Progenitor cell of endocrine pancreas (in vitro differentiated cells): Measurements from ENCODE around the gene RAP1GAP2. TPM values are rescaled to one million over a fixed set of nuclear protein-coding genes. Genes with fewer than 3 reads are reported as not detected.

Experiments
- DNase-seq: peaks from one replicate; pipeline ENCODE4 v3.0.0; 2021; ENCODE audit warnings: low spot score; ENCODE audit not compliant: unreplicated experiment
- H3K27ac Mint-ChIP-seq: 2 replicates; pipeline ENCODE4 v1.8.0; 2021; ENCODE audit warnings: mild to moderate bottlenecking, moderate library complexity, mixed read lengths
- H3K27me3 Mint-ChIP-seq: 2 replicates; pipeline ENCODE4 v1.8.0; 2021; ENCODE audit warnings: mixed read lengths
- H3K36me3 Mint-ChIP-seq: 2 replicates; pipeline ENCODE4 v1.8.0; 2022; ENCODE audit warnings: mixed read lengths; ENCODE audit not compliant: insufficient read depth
- H3K4me1 Mint-ChIP-seq: 2 replicates; pipeline ENCODE4 v1.8.0; 2021; ENCODE audit warnings: low read depth, mixed read lengths
- H3K4me3 Mint-ChIP-seq: 2 replicates; pipeline ENCODE4 v1.8.0; 2021; ENCODE audit warnings: low read depth, mild to moderate bottlenecking, moderate library complexity, mixed read lengths
- H3K9me3 Mint-ChIP-seq: 2 replicates; pipeline ENCODE4 v1.8.0; 2021; ENCODE audit warnings: low read depth, mixed read lengths
- CTCF ChIP-seq: fragments of 200-600 bp; sonication (generic); IDR thresholded peaks from one replicate; pipeline ENCODE4 v1.5.0; 2021; ENCODE audit warnings: antibody characterized with exemption, mild to moderate bottlenecking; ENCODE audit not compliant: unreplicated experiment
- total RNA-seq: library from RNA; stranded (reverse); gene quantifications from 2 replicates; pipeline ENCODE4 v1.2.1, GENCODE V29; 2021

The RAP1GAP2 gene
- total RNA-seq, 1 donor from 2014 or later: 116 TPM

- DNase-seq: no peak
- Mint-ChIP-seq H3K36me3 (no peaks in the 10 kb centered on the region), H3K9me3 (no peaks in the 10 kb centered on the region), H3K4me1 (no peaks in the 10 kb centered on the region), H3K4me3 (no peak overlapping the region), H3K27ac (no peak overlapping the region), H3K27me3 (peaks cover 12% of the 10 kb centered on the region)
- TF ChIP-seq CTCF: no peak
Observed at GRCh38 chr17:2797637-2798036, 1.4 kb downstream of the RAP1GAP2 start.

GRCh38 chr17:2798188-2798587 is 1.9 kb downstream of the RAP1GAP2 start:
- Mint-ChIP-seq H3K36me3 (no peaks in the 10 kb centered on the region), H3K27ac (no peak overlapping the region), H3K4me1 (no peaks in the 10 kb centered on the region), H3K27me3 (peaks cover 12% of the 10 kb centered on the region), H3K4me3 (no peak overlapping the region), H3K9me3 (no peaks in the 10 kb centered on the region)
- DNase-seq: no peak
- no peak for TF ChIP-seq CTCF

- peaks cover 12% of the 10 kb centered on the region for H3K27me3 Mint-ChIP-seq
- no peaks in the 10 kb centered on the region for H3K9me3 Mint-ChIP-seq
- no peak overlapping the region for H3K27ac Mint-ChIP-seq
- no peak for DNase-seq
- H3K4me3 Mint-ChIP-seq: no peak overlapping the region
- no peak for TF ChIP-seq CTCF
- no peaks in the 10 kb centered on the region for H3K4me1 Mint-ChIP-seq
- no peaks in the 10 kb centered on the region for H3K36me3 Mint-ChIP-seq
Observed at GRCh38 chr17:2798678-2799077, 2.4 kb downstream of the RAP1GAP2 start.

GRCh38 chr17:2799653-2800052 is 3.4 kb downstream of the RAP1GAP2 start:
- H3K27ac Mint-ChIP-seq: no peak overlapping the region
- TF ChIP-seq CTCF: no peak
- no peak for DNase-seq
- H3K4me1 Mint-ChIP-seq: no peaks in the 10 kb centered on the region
- no peak overlapping the region for H3K4me3 Mint-ChIP-seq
- peaks cover 12% of the 10 kb centered on the region for H3K27me3 Mint-ChIP-seq
- no peaks in the 10 kb centered on the region for H3K36me3 Mint-ChIP-seq
- no peaks in the 10 kb centered on the region for H3K9me3 Mint-ChIP-seq

GRCh38 chr17:2800367-2800766 is 4.1 kb downstream of the RAP1GAP2 start:
- no peak overlapping the region for H3K27ac Mint-ChIP-seq

More at GRCh38 chr17:2800367-2800766, 4.1 kb downstream of the RAP1GAP2 start:
- Mint-ChIP-seq H3K9me3 (no peaks in the 10 kb centered on the region), H3K36me3 (no peaks in the 10 kb centered on the region), H3K4me1 (no peaks in the 10 kb centered on the region), H3K27me3 (peaks cover 12% of the 10 kb centered on the region), H3K4me3 (no peak overlapping the region)
- TF ChIP-seq CTCF: no peak
- no peak for DNase-seq
